Heart left ventricle (tissue), 16 donors: ENCODE data around the gene GTF3C1. TPM values are rescaled to one million over a fixed set of nuclear protein-coding genes. Genes with fewer than 3 reads are reported as not detected.

Experiments
- ATAC-seq, 4 donors: fragments of 200-7000 bp; cut with Tn5 transposase; one replicate each; pipeline ENCODE4 v1.9.1; 2020 to 2022; ENCODE audit warnings: moderate library complexity in 4 of 4, mild to moderate bottlenecking in 3 of 4, moderate number of reproducible peaks in 1 of 4
- DNase-seq, 5 donors: peaks; one replicate each; pipeline ENCODE4 v3.0.0-alpha.2; 2020
- H3K27ac ChIP-seq, 12 donors: fragments of 200-600 bp; sonication (generic) in 4 of 12; one replicate each; pipeline versions ENCODE4 v1.5.0 to v1.8.0; 2016 to 2022; ENCODE audit warnings: mild to moderate bottlenecking in 2 of 12
- H3K27me3 ChIP-seq, 9 donors: fragments of 200-600 bp; sonication (generic) in 2 of 9; one replicate each; pipeline versions ENCODE4 v1.5.1 to v1.8.0; 2016 to 2022; ENCODE audit warnings: mild to moderate bottlenecking in 3 of 9
- H3K36me3 ChIP-seq, 9 donors: fragments of 200-600 bp; sonication (generic) in 2 of 9; one replicate each; pipeline versions ENCODE4 v1.5.0 to v1.8.0; 2018 to 2022; ENCODE audit warnings: mild to moderate bottlenecking in 2 of 9
- H3K4me1 ChIP-seq, 12 donors: fragments of 200-600 bp; sonication (generic) in 4 of 12; one replicate each; pipeline versions ENCODE4 v1.5.0 to v1.8.0; 2016 to 2022; ENCODE audit warnings: mild to moderate bottlenecking in 3 of 12
- H3K4me3 ChIP-seq, 12 donors: fragments of 200-600 bp; sonication (generic) in 4 of 12; one replicate each; pipeline versions ENCODE4 v1.5.0 to v1.8.0; 2017 to 2022; ENCODE audit warnings: mild to moderate bottlenecking in 9 of 12, moderate library complexity in 4 of 12
- H3K9me3 ChIP-seq, 12 donors: fragments of 200-600 bp; sonication (generic) in 4 of 12; one replicate each; pipeline versions ENCODE4 v1.5.0 to v1.8.0; 2016 to 2022; ENCODE audit warnings: mild to moderate bottlenecking in 1 of 12
- POLR2A ChIP-seq, 2 donors: fragments of 450-650 bp; IDR thresholded peaks; one replicate each; pipeline ENCODE4 v1.6.1; 2017; ENCODE audit warnings: antibody characterized with exemption in 2 of 2, mild to moderate bottlenecking in 2 of 2, moderate library complexity in 2 of 2
- WGBS, 4 donors: extraction: QIAGEN DNeasy Blood & Tissue Kit in 2 of 4; methylation state at CpG; one replicate each; pipeline versions ENCODE4 v1.1.5 to v1.1.7; 2013 to 2018; 5-methylcytosine and 5-hydroxymethylcytosine counted together
- intact Hi-C, 10 donors: fragments of 100-400 bp; cut with DNase I; formaldehyde crosslinking; loops; one replicate each; pipeline versions ENCODE4 v1.11.1 to v1.14.2; 2022
- polyA plus RNA-seq, 2 donors: library from polyadenylated mRNA; stranded (reverse); fragments of 200-250 nt; gene quantifications; one replicate each; pipeline ENCODE4 v1.2.3, GENCODE V29; 2013
- total RNA-seq, 9 donors: library from RNA; depleted of rRNA in 2 of 9; stranded (reverse); fragments of >200 nt in 2 of 9; fragmentation: NEBNext Ultra II Directional in 3 of 9; extraction: Animal tissue kit (Norgen Biotek cat#: 25700) in 3 of 9; gene quantifications; one replicate each; pipeline versions ENCODE4 v1.1.0 to v1.2.4, GENCODE V29; 2016 to 2023
- TF ChIP-seq, protein P1 (sequence below), 12 donors: fragments of 200-600 bp; sonication (generic) in 4 of 12; IDR thresholded peaks; one replicate each; pipeline versions ENCODE4 v1.5.0 to v1.8.0; 2018 to 2022; ENCODE audit warnings: antibody characterized with exemption in 12 of 12, mild to moderate bottlenecking in 5 of 12
- donor health status: ischemic (EF 13 %, LVEDD 7.1; RV severe dilation, severe dysfunction).
- donor health status: healthy with polysubstance abuse.
- donor health status: DM: no; HTN: yes; CAD: no.
- donor health status: DM: no; HTN: no; CAD: no.
- donor health status: ischemic (EF 25% LVEDD 6.9; RV normal size, moderate dysfunction).
- donor health status: ischemic (EF 25% LVEDD 5.7; RV mildly dilated, moderate dysfunction).
- donor health status: healthy.
- donor health status: DM: yes; HTN: yes; CAD: no.
- donor health status: ischemic (EF 35%, LVEDD 5.7; RV mildly dilated, moderate dysfunction).
- donor health status: nonischemic (EF 11% LVEDD 7.7; RV severe dilation, severe dysfunction).
- donor health status: DM: yes; HTN: yes; CAD: no.
- donor health status: PGD.
- donor health status: ischemic (EF 29% LVEDD 5.4; RV normal size, mild dysfunction).
- donor health status: nonischemic (EF 23%, LVEDD 6.1; RV moderate dilation, normal function).

GTF3C1 gene
- total and polyA plus RNA-seq, 11 donors = 48.1 to 80.3 (median 69.5) TPM

- intact Hi-C loops = no loop called here
- ATAC-seq (no peak), DNase-seq (no peak)
- WGBS, 4 donors = 84 to 92% (median 86%) methylated on average over 8 to 9 of the region's 9 CpGs
- Histone ChIP-seq H3K36me3 (peaks cover 3 to 100% (median 99%) of the 10 kb centered on the region in 9 donors), H3K4me1 (peaks cover 0 to 5% (median 0%) of the 10 kb centered on the region in 12 donors), H3K27ac (no peak overlapping the region), H3K27me3 (no peaks in the 10 kb centered on the region), H3K4me3 (no peak overlapping the region), H3K9me3 (no peaks in the 10 kb centered on the region)
- TF ChIP-seq, protein P1, sequence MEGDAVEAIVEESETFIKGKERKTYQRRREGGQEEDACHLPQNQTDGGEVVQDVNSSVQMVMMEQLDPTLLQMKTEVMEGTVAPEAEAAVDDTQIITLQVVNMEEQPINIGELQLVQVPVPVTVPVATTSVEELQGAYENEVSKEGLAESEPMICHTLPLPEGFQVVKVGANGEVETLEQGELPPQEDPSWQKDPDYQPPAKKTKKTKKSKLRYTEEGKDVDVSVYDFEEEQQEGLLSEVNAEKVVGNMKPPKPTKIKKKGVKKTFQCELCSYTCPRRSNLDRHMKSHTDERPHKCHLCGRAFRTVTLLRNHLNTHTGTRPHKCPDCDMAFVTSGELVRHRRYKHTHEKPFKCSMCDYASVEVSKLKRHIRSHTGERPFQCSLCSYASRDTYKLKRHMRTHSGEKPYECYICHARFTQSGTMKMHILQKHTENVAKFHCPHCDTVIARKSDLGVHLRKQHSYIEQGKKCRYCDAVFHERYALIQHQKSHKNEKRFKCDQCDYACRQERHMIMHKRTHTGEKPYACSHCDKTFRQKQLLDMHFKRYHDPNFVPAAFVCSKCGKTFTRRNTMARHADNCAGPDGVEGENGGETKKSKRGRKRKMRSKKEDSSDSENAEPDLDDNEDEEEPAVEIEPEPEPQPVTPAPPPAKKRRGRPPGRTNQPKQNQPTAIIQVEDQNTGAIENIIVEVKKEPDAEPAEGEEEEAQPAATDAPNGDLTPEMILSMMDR (IDR thresholded peaks at IDR 0.05) = no peak
- no peak for TF ChIP-seq POLR2A (IDR thresholded peaks at IDR 0.05)
Observed at GRCh38 chr16:27474921-27475320, 74.8 kb downstream of the GTF3C1 start.

GRCh38 chr16:27474041-27474440 is 75.7 kb downstream of the GTF3C1 start:
- 94 to 96% (median 94%) methylated on average over 9 of the region's 9 CpGs for WGBS, 4 donors
- Histone ChIP-seq H3K27ac (no peak overlapping the region), H3K9me3 (no peaks in the 10 kb centered on the region), H3K27me3 (no peaks in the 10 kb centered on the region), H3K4me3 (no peak overlapping the region), H3K36me3 (peaks cover 3 to 100% (median 99%) of the 10 kb centered on the region in 9 donors), H3K4me1 (peaks cover 0 to 5% (median 0%) of the 10 kb centered on the region in 12 donors)
- intact Hi-C loops = no loop called here
- no peak for ATAC-seq
- no peak for TF ChIP-seq POLR2A (IDR thresholded peaks at IDR 0.05)
- TF ChIP-seq, protein P1 (IDR thresholded peaks at IDR 0.05) = no peak
- no peak for DNase-seq

DNA sequence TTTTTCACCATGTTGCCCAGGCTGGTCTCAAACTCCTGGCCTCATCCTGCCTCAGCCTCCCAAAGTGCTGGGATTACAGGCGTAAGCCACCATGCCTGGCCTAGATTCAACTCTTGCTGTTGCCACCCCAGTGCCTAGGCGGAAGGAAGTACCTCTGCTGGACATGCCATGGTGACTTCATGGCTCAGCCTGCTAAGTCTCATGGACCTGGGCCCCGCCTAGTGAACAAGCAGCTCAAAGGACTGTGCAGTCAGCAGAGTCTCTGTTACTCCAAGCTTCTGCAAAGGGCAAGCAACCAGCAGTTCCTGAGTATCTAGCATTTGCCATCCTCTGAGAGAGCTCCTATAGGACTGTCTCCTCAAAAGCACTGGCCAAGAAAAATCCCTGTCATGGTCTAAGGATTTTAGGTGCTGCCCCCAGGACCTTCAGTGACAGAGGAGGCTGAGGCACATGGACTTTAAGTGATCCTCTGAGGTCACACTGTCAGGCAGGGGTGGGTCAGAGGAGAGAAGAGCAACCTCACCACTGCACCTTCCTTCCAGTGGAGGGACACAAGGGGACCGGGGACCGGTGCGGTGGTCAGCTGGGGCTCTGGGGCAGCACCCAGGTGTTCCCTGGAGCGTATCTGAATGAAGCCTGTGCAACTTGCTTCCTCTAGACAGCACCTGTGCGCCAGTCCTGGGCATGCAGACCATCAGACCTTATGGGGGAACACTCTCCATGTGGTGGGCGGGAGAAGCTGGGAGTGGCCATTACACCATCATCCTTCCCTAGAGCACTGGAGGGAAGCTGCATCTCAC is 76.4 kb downstream of the GTF3C1 start:
- DNase-seq (no peak), ATAC-seq (no peak)
- WGBS, 4 donors = 91 to 98% (median 97%) methylated on average over 6 to 9 of the region's 9 CpGs
- intact Hi-C loops = no loop called here
- no peaks in the 10 kb centered on the region for H3K9me3 ChIP-seq
- H3K27ac ChIP-seq = no peak overlapping the region
- H3K27me3 ChIP-seq = no peaks in the 10 kb centered on the region
- TF ChIP-seq, protein P1 (IDR thresholded peaks at IDR 0.05) = no peak
- TF ChIP-seq POLR2A (IDR thresholded peaks at IDR 0.05) = no peak
- peaks cover 0 to 5% (median 0%) of the 10 kb centered on the region in 12 donors for H3K4me1 ChIP-seq
- no peak overlapping the region for H3K4me3 ChIP-seq
- peaks cover 3 to 100% (median 99%) of the 10 kb centered on the region in 9 donors for H3K36me3 ChIP-seq

GRCh38 chr16:27472091-27473020 is 77.4 kb downstream of the GTF3C1 start:
- TF ChIP-seq POLR2A (IDR thresholded peaks at IDR 0.05) = no peak
- TF ChIP-seq, protein P1 (IDR thresholded peaks at IDR 0.05) = no peak
- ATAC-seq (no peak), DNase-seq (peak in 1 of 5 donors; percentile 14)
- peaks cover 0 to 5% (median 0%) of the 10 kb centered on the region in 12 donors for H3K4me1 ChIP-seq
- H3K27me3 ChIP-seq = no peaks in the 10 kb centered on the region
- no peaks in the 10 kb centered on the region for H3K9me3 ChIP-seq
- intact Hi-C loops = no loop called here
- no peak overlapping the region for H3K27ac ChIP-seq
- 93 to 95% (median 94%) methylated on average over 15 of the region's 15 CpGs for WGBS, 4 donors
- peaks cover 0 to 100% (median 99%) of the 10 kb centered on the region in 9 donors for H3K36me3 ChIP-seq
- H3K4me3 ChIP-seq = no peak overlapping the region
